ENCODE measurements around the gene NANS. TPM values are rescaled to one million over a fixed set of nuclear protein-coding genes. Genes with fewer than 3 reads are reported as not detected.

NANS gene
- total RNA-seq, 1 donor from 2014 or later: 64.2 TPM

DNA sequence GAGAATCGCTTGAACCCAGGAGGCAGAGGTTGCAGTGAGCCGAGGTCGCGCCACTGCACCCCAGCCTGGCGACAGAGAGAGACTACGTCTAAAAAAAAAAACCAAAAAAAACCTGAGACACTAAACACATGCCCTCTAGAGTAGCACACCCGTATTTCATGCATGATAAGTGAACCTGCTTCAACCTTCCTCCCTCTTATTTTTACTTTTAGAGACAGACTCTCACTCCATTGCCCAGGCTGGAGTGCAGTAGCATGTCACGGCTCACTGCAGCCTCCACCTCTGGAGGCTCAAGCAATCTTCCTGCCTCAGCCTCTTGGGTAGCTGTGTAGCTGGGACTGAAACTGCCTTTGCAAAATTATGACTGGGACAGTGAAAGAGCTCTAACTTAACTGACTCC lies 17.6 kb upstream of the NANS start:
- DNase-seq (ENCODE audit: low read depth): no peak

DNA sequence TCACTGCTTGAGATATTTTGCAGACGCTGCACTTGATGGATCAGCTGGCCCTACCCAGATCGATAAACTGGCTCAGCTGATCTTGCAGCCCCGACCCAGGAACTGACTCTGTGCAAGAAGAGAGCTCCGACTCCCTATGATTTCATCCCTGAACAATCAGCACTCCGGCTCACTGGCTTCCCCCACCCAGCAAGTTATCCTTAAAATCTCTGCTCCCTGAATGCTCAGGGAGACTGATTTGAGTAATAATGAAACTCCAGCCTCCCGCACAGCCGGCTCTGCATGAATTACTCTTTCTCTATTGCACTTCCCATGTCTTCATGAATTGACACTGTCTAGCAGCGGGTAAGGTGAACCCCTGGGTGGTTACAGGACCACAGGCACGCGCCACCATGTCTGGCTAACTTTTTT lies 16.9 kb upstream of the NANS start:
- DNase-seq (ENCODE audit: low read depth): no peak

DNA sequence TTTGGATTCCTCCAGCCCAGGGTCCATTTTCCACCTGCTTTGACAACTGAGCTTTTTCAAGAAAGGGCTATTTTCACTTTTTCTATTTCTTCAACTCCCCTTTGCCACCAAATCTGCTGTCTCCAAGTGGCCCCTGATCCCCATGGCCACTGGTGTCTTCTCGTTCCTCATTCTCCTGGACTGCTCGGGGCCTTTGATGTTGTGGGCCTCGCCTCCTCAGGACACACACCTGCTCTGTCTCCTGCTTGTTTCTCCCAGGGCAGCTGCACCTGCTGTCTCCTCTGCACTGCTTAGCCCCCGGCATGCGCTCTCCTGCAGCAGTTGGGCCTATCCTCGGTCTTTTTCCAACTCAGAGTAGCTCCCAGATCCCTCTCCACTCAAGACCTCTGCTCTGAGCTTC lies 16.3 kb upstream of the NANS start:
- DNase-seq (ENCODE audit: low read depth): no peak

DNA sequence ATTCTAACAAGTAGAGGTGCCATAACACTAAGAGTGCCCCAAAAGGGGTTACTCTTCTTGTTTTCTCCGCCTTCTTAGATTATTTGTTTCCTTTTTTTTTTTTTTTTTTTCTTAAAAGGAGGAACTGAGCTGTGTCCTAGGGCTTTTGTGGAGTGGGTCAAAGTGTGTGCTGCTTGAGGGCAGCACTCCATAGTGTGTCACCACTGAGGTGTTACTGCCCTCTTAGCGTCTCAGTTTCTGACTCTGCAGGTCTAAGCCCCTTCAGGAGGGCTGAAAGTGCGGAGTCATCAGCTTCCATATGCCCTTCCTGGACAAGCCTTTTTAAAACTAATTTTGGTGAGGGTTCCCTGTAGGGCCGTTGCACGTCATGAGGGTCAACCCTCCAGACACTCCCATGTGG lies 12.6 kb upstream of the NANS start:
- DNase-seq (ENCODE audit: low read depth): no peak

DNA sequence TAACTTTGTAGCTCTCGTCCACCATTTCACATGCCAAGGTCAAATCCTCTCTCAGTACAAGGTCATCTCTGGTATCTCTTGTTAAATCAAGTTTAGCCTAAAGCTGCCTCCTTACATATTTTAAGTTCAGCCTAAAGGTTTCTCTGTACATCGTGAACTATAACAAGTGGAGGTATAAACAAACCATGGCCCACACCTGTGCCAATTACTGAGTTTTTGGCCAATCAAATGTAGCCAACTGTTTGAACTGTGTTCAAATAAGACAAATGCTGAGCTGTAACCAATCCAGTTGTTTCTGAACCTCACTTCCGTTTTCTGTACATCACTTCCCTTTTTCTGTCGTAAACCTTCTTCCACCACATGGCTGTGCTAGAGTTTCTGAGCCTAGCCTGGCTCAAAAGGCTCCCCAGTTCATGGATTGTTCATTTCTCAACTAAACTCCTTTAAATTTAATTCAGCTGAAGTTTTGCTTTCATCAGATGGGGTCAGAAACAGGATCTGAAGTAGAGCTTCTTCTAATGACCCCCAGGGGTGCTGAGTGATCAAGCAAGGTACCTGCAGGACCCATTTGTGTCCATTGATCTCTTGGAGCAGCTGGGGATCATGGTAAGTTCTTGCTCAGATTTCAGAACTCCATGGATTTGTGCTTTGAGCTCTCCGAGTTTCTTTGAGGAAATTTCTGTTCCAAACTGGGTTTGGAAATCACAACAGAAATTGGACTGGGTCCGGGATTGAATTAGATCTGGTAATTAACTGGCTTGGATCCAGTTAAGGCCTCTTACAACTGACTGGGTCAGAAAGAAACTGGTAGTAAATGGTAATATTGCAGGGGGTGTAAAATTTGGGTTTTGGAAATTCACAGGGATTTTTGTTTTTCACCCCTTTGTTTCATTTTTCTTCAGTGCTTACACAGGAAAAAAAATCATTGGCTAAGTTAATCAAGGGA lies 11.0 kb upstream of the NANS start:
- peak; percentile 58 for DNase-seq (ENCODE audit: low read depth)

DNA sequence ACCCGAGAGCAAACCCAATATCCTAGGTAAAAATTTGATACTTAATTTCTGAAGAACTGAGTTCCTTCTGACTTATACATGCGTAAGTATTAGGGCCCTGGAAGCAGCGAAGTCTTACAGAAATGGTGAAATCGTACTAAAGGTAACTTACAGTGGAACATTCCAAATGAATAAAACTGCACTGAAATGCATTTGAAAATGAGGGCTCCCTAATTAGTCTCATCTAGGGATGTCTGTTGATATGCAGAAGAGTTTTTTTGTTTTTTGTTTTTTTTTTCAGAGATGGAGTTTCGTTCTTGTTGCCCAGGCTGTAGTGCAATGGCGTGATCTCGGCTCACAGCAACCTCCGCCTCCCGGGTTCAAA lies 10.4 kb upstream of the NANS start:
- DNase-seq (ENCODE audit: low read depth): no peak

DNA sequence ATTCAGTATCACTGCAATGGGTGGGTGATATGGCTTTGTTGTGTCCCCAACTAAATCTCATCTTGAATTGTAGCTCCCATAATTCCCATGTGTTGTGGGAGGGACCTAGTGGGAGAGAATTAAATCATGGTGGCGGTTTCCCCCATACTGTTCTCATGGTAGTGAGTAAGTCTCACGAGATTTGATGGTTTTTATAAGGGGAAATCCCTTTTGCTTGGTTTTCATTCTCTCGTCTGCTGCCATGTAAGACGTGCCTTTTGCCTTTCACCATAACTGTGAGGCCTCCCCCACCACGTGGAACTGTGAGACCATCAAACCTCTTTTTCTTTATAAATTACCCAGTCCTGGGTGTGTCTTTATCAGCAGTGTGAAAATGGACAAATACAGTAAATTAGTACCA lies 9.5 kb upstream of the NANS start:
- DNase-seq (ENCODE audit: low read depth): no peak

DNA sequence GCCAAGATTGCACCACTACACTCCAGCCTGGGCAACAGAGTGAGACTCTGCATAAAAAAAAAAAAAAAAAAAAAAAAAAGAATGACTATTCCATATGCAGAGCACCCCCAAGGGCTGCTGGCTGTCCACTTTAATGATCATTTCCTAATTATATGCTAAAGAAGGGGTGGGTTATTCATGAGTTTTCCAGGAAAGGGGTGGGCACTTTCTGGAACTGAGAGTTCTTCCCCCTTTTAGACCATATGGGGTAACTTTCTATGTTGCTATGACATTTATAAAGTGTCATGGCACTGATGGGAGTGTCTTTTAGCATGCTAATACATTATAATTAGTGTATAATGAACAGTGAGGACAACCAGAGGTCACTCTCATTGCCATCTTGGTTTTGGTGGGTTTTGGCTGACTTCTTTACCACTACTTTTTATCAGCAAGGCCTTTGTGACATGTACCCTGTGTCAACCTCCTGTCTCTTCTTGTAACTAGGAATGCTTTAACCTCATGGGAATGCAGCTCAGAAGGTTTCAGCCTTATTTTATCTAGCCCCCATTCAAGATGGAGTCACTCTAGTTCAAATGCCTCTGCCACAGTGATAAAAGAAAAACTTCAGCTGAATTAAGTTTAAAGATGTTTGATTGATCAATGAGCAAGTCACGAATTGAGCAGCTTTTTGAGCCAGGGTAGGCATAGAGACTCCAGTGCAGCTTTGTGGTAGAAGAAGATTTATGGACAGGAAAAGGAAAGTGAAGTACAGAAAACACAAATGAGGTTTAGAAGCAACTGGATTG lies 7.1 kb upstream of the NANS start:
- no peak for DNase-seq (ENCODE audit: low read depth)

DNA sequence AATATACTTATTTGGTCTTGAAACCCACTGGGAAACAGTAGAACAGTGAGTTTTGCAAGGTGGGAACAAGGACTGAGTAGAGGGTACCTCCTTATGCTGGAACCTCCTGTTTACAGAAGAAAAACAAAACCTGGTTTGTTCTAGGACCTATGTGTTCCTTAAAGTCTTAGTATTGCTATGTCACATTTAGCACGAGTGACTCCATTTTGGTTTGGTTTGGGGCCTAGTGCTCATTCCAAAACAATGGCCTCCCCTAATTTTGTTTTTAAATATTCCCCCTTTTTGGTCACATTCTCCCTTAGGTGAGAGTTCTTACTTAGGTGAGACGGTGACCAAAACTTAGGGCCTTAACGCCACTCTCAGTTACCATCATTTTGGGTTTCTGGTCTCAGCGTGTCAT lies 6.2 kb upstream of the NANS start:
- DNase-seq (ENCODE audit: low read depth): no peak

DNA sequence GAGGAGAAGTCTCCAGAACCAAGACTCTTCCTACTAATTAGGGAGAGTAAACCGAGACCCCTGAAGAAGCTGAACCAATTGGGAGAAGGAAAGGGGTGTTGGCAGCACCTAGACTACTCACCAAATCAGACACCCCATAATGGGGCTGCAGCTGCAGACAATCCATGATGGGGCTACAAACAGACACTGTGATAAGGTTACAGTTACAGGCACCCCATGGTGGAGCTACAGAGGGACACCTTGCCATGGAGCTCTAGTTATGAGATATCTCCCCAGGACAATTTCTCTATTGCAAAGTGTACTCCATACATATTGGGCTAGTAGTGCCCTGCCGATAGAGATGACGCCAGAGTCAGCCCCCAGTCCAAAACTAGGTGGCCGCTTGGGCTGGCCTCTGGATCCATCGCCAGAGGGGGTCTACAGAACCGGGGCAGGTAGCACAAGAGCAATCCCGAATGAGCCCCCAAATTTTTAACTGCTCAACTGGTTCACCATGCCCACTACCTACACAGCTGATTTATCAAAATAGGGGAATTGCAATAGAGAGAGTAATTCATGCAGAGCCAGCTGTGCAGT lies 2.1 kb upstream of the NANS start:
- no peak for DNase-seq (ENCODE audit: low read depth)

DNA sequence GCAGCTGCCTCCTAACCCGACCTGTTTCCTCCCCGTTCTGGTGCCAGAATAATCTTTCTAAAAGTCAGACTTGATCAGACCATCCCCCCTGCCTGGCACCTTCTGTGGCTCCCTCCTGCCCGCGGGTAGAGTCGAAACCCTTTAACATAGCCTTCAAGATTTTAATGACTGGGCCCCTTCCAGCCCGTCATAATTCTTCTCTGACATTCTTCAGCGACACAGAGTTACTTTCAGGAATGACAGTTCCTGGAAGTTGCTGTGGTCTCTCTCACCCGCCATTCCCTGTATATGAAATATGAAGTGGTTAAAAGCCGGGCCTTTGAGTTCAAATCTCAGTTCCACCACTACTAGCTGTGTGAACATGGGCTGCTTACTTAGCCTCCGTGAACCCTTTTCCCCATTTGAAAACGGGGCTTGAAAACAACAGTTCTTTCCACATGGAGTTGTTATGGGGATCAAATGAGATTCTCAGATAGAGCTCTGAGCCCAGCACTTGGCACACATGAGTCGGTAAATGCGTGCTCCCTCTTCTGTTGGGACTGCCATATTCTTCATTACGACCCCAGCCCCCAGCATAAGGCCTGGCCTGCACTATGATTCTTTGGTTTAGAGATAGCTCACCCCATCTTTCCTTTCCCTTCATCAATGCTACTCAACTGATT lies 737 bp downstream of the NANS start:
- no peak for DNase-seq (ENCODE audit: low read depth)

DNA sequence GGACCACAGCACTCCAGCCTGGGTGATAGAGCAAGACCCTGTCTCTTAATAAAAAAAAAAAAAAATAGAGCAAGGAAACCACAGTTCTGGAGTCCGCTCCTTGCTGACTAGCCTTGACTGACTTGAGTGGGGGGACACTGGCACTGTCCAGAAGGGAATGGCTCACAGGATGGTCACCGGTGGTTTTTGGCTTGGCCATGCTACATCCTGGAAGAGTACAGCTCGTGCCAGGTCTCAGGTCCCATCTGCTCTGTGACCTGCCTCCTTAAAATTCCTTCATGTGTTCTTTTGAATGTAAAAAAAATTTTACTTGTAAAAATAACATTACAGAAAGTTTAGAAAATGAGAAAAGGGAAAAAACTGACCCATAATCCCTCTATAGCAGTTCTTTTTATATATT lies 5.6 kb downstream of the NANS start:
- DNase-seq (ENCODE audit: low read depth): no peak

DNA sequence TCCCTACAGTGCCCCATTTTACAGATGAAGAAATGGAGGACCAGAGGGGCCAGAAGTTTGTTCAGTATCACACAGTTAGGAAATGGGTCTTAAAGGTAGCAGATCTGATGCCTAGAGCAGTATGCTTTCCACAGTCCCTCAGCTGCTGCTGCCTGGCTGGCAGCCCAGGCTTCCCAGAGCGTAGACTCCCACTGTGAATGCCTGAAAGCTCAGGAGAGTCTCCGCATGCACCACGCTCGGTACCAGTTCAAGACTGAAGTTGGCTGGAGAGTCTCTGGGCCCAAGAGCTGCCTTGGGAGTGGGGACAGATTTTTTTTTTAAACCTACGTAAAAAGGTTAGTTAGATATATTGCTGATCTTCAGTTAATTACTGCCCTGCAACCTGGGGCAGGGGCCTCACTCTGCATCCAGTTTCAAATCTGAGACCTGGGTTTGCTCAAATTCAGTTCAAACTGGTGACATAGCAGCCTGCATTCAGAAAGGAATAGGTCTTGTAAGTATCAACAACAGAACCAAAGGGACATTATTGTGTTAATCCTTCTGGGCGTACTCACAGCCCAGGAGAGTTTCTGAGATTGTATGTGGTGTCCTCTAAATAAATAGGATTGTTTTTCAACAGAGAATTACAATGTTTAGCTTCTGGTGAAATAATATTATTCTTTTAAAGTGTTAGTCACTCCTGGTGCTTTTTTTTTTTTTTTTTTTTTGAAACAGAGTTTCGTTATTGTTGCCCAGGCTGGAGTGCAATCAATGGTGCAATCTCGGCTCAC lies 8.3 kb downstream of the NANS start:
- DNase-seq (ENCODE audit: low read depth): peak; percentile 48

DNA sequence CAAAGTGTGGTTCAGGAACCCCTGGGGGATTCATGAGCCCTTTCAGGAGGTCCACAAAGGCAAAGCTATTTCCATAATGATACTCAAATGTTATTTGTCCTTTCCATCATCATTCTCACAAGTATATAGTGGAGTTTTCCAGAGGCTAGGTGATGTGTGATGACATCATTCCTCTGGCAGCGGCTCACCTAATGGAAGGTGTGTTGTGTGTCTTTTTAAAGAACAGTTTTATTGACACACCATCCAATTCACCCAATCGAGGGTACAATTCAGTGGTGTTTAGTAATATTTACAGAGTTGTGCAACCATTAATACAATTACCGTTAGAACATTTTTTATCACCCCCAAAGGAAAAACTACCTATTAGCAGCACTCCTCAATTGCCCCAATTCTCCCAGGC lies 9.7 kb downstream of the NANS start:
- no peak for DNase-seq (ENCODE audit: low read depth)

DNA sequence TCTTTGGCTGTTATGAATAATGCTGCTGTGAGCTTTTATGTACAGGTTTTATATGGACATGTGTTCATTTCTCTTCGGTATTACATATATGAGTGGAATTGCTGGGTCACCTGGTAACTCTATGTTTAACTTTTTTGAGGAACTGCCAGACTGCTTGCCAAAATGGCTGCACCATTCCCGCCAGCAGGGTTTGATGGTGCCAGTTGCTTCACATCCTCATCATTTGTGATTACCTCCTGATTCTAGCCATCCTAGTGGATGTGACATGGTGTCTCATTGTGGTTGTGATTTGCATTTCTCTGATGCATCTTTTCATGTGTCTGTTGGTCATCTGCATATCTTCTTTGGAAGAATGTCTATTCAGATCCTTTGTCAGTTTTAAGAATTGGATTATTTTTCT lies 10.7 kb downstream of the NANS start:
- no peak for DNase-seq (ENCODE audit: low read depth)

DNA sequence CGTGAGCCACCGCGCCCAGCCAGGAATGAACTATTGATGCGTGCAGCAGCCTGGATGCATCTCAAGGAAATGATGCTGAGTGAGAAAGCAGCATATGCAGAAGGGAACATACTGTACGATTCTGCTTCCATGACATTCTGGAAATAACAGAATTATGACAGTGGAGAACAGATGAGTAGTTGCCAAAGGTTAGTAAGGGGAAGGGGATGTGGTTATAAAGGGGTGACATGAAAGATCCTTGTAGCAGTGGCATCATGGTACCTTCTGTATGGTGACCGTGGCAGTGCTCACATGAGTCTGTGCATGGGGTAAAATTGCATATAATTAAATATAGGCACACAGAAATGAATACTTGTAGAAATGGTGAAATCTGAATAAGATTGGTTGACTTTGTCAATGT lies 13.0 kb downstream of the NANS start:
- no peak for DNase-seq (ENCODE audit: low read depth)

DNA sequence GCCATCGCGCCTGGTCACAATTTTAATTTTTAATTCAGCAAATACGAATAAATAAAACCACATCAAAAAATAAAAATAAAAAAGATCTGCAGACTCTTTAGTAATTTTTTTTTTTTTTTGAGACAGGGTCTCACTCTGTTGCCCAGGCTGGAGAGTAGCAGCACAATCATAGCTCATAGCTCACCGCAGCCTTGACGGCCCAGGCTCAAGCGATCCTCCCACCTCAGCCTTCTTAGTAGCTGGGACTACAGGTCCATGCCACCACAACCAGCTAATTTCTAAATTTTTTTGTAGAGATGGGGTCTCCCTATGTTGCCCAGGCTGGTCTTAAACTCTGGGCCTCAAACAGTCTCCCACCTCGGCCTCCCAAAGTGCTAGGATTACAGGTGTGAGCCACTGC lies 14.2 kb downstream of the NANS start:
- DNase-seq (ENCODE audit: low read depth): no peak

DNA sequence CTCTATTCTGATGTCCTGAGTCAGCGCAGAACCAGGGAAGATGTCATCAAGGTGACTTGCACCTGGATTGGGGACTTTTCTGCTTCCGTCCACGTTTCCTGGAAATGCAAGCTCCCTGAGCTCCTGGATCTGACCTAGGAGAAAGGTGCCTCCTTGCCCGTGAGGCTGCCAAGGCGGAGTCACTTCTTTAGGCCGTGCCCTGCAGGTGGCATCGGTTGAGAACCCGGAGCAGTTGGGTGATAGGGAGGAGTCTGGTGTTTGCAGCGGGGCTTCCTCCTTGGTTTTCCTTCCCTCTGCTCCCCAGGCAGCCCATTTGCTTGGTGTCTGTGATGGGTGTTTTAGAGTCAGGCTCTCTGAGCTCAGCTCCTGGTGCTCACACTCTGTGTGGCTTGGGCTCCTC lies 15.2 kb downstream of the NANS start:
- no peak for DNase-seq (ENCODE audit: low read depth)

DNA sequence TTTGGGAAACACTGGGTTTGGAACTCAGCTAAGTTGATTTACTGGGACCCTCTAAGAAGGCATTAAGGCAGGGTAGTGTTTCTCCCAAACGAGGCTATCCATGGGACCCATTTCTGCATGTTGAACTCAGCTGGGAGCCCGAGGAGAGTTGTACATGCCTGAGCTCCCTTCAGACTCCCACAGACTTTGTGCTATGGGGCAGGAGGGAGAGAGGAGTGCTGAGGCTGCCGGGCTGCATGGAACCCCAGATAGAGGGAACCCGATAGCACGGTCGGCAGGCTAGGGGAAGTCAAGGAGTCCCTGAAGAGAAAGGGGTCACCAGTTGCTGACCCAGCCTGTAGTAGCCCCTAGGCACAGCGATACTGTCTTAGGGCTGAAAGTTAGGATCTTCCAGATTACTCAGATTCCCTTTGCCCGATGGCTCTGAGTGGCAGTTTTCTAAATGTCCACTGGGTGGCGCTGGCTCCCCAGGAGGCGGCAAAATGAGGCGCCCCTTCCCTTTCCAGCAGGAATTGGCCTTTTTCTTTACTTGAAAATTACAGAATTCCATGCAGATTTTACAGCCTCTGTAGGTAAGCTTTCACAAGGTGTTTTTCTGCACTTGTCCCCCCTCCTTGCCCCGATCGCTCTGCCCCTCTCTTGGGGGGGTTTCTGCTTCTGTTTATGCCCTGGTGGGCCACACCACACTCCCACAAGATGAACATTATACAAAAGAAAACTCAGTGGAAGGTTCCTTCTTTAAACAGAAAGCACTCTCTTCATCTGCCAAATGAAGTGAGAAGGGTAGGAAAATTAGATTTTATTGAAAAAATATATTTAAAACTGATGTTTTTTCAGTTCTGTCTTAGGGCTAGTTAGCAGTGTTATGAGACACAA lies 17.8 kb downstream of the NANS start:
- DNase-seq (ENCODE audit: low read depth): peak; percentile 70

DNA sequence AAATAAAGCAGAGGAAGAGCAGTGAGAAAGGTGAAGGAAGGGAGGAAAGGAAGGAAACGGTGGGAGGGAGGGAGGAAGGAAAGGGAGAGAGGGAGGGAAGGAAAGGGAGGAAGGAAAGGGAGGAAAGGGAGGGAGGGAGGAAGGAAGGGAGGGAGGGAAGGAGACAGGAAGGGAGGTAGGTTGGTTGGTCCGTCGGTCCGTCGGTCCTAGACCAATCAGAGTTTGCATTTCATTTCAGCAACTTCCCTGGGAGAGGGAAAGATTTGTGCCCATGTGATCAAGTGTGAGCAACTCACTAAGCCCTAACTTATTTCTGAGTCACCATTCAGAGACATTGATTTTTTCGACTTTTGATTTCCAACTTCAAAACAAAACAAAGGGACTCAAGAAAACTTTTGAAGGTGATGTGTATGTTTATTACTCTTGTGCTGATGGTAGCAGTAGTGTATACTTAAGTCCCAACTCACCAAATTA lies 18.8 kb downstream of the NANS start:
- DNase-seq (ENCODE audit: low read depth): no peak

All from myocyte (in vitro differentiated cells).